ENCODE data around the gene NDUFA6. TPM values are rescaled to one million over a fixed set of nuclear protein-coding genes. Genes with fewer than 3 reads are reported as not detected.
A peak's percentile ranks its signal among the peaks of the same experiment; 100 is the strongest.
"Not testable (repeated sequence)": the region's sequence is repeated elsewhere in the genome, so short reads cannot be mapped to it uniquely, and the experiment has no call there.

NDUFA6 gene
- total RNA-seq, 1 experiment from 2014 or later, result 80.5 TPM

DNA sequence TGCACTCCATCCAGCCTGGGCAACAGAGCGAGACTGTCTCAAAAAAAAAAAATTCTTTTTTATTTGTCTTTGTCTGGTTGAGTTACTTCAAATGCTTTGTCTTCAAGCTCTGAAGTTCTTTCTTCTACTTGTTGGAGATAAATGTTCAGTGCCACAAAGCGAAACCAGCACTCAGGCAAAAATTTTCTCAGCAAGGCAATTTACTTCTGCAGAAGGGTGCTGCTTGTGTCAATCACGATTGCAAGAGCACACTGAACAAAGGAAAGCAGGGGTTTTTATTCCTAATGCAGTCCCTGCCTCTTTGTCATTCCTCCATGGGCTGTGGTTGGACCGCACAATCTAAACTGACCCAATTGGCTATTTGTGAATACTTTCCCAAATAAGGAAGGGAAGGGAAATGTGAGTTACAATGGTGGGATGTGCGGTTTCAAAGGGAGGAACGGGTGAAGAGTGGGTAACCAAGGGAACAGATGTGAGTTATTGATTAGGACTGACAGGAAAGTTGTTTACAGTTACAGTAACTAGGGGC, 13.8 kb upstream of the NDUFA6 start:
- intact Hi-C loops (cut with micrococcal nuclease); H3K79me2 ChIP-seq (ENCODE audit: insufficient read depth, low read length); H3K9ac ChIP-seq (ENCODE audit: low read length); H4K20me1 ChIP-seq (ENCODE audit: insufficient read depth); CTCF ChIA-PET; H3K27me3 ChIP-seq (ENCODE audit: insufficient read depth, low read length); H3K9me2 ChIP-seq (ENCODE audit: insufficient read depth); RAD21 ChIA-PET (ENCODE audit: low non-redundant PET in 1 of 2, low total read pairs in 2 of 2, uncharacterized antibody in 2 of 2, unreplicated experiment in 2 of 2); DNase-seq (ENCODE audit: low read depth, low spot score); H3K4me2 ChIP-seq (ENCODE audit: low read length); H2AFZ ChIP-seq (ENCODE audit: low read depth, low read length, poor library complexity, severe bottlenecking); H3K4me1 ChIP-seq (ENCODE audit: control insufficient read depth in 1 of 2, insufficient read depth in 2 of 2, low read length in 2 of 2); ATAC-seq; H3K27ac ChIP-seq (ENCODE audit: low read depth, low read length); H3K36me3 ChIP-seq (ENCODE audit: control insufficient read depth in 1 of 2, insufficient read depth in 2 of 2, low read length in 2 of 2); H3K4me3 ChIP-seq (replicated peaks in 1 of 2; ENCODE audit: low read depth in 1 of 2, low read length in 2 of 2); POLR2A ChIA-PET; BruUV-seq (replicated peaks): not testable (repeated sequence)
- peaks cover 12 to 20% of the 10 kb centered on the region in 2 experiments; a peak in 2 of 4 replicates for H3K9me3 ChIP-seq (ENCODE audit: control insufficient read depth in 1 of 2, insufficient read depth in 1 of 2, low read depth in 1 of 2, low read length in 2 of 2)
- peak; percentile 62; the same call in 1 of the 2 replicates for TF ChIP-seq CBX3 (IDR thresholded peaks at IDR 0.05; ENCODE audit: low read depth)

DNA sequence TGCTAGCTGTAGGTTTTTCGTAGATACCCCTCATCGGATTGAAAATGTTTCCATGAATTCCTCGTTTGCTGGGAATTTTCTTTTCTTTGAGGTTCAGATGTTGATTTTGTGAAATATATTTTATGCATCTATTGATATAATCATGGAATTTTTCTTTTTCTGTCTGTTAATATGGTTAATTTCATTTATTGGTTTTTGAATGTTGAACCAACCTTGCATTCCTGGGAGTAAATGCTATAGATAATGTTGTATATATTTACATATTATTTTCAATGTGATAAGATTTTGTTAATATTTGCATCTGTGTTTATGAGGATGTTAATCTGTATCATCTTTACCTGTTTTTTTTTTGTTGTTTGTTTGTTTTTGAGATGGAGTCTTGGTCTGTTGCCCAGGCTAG, 10.6 kb upstream of the NDUFA6 start:
- no peak overlapping the region for H3K27ac ChIP-seq (ENCODE audit: low read depth, low read length)
- ATAC-seq, result no peak
- H3K9me3 ChIP-seq (ENCODE audit: control insufficient read depth in 1 of 2, insufficient read depth in 1 of 2, low read depth in 1 of 2, low read length in 2 of 2), result peaks cover 12 to 20% of the 10 kb centered on the region in 2 experiments; a peak in 2 of 4 replicates
- BruUV-seq (replicated peaks), result no TSS peak
- H3K4me1 ChIP-seq (ENCODE audit: control insufficient read depth in 1 of 2, insufficient read depth in 2 of 2, low read length in 2 of 2), result no peaks in the 10 kb centered on the region
- H3K9ac ChIP-seq (ENCODE audit: low read length), result no peak overlapping the region
- no peak for DNase-seq (ENCODE audit: low read depth, low spot score)
- TF ChIP-seq, protein P1, sequence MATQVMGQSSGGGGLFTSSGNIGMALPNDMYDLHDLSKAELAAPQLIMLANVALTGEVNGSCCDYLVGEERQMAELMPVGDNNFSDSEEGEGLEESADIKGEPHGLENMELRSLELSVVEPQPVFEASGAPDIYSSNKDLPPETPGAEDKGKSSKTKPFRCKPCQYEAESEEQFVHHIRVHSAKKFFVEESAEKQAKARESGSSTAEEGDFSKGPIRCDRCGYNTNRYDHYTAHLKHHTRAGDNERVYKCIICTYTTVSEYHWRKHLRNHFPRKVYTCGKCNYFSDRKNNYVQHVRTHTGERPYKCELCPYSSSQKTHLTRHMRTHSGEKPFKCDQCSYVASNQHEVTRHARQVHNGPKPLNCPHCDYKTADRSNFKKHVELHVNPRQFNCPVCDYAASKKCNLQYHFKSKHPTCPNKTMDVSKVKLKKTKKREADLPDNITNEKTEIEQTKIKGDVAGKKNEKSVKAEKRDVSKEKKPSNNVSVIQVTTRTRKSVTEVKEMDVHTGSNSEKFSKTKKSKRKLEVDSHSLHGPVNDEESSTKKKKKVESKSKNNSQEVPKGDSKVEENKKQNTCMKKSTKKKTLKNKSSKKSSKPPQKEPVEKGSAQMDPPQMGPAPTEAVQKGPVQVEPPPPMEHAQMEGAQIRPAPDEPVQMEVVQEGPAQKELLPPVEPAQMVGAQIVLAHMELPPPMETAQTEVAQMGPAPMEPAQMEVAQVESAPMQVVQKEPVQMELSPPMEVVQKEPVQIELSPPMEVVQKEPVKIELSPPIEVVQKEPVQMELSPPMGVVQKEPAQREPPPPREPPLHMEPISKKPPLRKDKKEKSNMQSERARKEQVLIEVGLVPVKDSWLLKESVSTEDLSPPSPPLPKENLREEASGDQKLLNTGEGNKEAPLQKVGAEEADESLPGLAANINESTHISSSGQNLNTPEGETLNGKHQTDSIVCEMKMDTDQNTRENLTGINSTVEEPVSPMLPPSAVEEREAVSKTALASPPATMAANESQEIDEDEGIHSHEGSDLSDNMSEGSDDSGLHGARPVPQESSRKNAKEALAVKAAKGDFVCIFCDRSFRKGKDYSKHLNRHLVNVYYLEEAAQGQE (IDR thresholded peaks at IDR 0.05; ENCODE audit: low read depth), result no peak
- no peak for TF ChIP-seq SRF (IDR thresholded peaks at IDR 0.05; ENCODE audit: low read depth)
- TF ChIP-seq ZFX (IDR thresholded peaks at IDR 0.05), result no peak
- TF ChIP-seq EZH2phosphoT487 (IDR thresholded peaks at IDR 0.05; ENCODE audit: borderline replicate concordance), result no peak
- no peak for TF ChIP-seq EZH2 (IDR thresholded peaks at IDR 0.05)
- TF ChIP-seq CEBPB (IDR thresholded peaks at IDR 0.05; ENCODE audit: low read depth), result no peak
- no peak for TF ChIP-seq POLR2A (IDR thresholded peaks at IDR 0.05; ENCODE audit: borderline replicate concordance, extremely low read depth, insufficient read depth, insufficient read length)
- no peak for TF ChIP-seq RAD21 (IDR thresholded peaks at IDR 0.05; ENCODE audit: low read depth)
- no peak for TF ChIP-seq CBX3 (IDR thresholded peaks at IDR 0.05; ENCODE audit: low read depth)
- H2AFZ ChIP-seq (ENCODE audit: low read depth, low read length, poor library complexity, severe bottlenecking), result no peak overlapping the region
- RAD21 ChIA-PET (ENCODE audit: low non-redundant PET in 1 of 2, low total read pairs in 2 of 2, uncharacterized antibody in 2 of 2, unreplicated experiment in 2 of 2), result no interaction called here
- no peak overlapping the region for H3K4me3 ChIP-seq (replicated peaks in 1 of 2; ENCODE audit: low read depth in 1 of 2, low read length in 2 of 2)
- H3K4me2 ChIP-seq (ENCODE audit: low read length), result no peak overlapping the region
- H3K79me2 ChIP-seq (ENCODE audit: insufficient read depth, low read length), result no peaks in the 10 kb centered on the region
- POLR2A ChIA-PET, result no interaction called here
- H3K36me3 ChIP-seq (ENCODE audit: control insufficient read depth in 1 of 2, insufficient read depth in 2 of 2, low read length in 2 of 2), result no peaks in the 10 kb centered on the region
- intact Hi-C loops (cut with micrococcal nuclease), result no loop called here
- CTCF ChIA-PET, result no interaction called here
- no peaks in the 10 kb centered on the region for H3K27me3 ChIP-seq (ENCODE audit: insufficient read depth, low read length)
- H3K9me2 ChIP-seq (ENCODE audit: insufficient read depth), result no peaks in the 10 kb centered on the region
- H4K20me1 ChIP-seq (ENCODE audit: insufficient read depth), result no peaks in the 10 kb centered on the region
